Measurements from ENCODE around the gene EARS2. TPM values are rescaled to one million over a fixed set of nuclear protein-coding genes. Genes with fewer than 3 reads are reported as not detected.

EARS2 gene
- polyA plus RNA-seq, 1 of the 3 experiments (the other 2 are of a cell fraction): 23.2 TPM

DNA sequence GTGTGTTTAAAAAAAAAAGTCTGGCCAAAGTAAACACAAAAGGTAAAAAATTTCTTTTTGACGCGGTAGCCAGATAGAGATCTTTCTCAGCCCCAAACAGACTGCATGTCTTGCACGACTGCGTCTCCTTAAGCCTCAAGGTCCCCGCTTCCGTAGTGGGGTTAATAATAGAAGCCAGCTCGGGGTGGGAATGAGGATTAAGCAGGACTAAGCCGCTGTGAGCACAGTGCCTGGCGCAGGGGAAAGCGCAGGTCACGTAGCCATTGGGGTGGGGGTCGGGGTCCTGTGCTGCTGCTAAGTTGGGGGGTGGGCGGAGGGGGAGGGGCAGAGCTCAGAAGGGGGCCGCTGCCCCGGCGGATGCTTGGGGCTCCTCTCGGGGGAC is 47.4 kb downstream of the EARS2 start (continued):
- TF ChIP-seq, protein P1, sequence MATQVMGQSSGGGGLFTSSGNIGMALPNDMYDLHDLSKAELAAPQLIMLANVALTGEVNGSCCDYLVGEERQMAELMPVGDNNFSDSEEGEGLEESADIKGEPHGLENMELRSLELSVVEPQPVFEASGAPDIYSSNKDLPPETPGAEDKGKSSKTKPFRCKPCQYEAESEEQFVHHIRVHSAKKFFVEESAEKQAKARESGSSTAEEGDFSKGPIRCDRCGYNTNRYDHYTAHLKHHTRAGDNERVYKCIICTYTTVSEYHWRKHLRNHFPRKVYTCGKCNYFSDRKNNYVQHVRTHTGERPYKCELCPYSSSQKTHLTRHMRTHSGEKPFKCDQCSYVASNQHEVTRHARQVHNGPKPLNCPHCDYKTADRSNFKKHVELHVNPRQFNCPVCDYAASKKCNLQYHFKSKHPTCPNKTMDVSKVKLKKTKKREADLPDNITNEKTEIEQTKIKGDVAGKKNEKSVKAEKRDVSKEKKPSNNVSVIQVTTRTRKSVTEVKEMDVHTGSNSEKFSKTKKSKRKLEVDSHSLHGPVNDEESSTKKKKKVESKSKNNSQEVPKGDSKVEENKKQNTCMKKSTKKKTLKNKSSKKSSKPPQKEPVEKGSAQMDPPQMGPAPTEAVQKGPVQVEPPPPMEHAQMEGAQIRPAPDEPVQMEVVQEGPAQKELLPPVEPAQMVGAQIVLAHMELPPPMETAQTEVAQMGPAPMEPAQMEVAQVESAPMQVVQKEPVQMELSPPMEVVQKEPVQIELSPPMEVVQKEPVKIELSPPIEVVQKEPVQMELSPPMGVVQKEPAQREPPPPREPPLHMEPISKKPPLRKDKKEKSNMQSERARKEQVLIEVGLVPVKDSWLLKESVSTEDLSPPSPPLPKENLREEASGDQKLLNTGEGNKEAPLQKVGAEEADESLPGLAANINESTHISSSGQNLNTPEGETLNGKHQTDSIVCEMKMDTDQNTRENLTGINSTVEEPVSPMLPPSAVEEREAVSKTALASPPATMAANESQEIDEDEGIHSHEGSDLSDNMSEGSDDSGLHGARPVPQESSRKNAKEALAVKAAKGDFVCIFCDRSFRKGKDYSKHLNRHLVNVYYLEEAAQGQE (IDR thresholded peaks at IDR 0.05; ENCODE audit: low read depth, low read length): no peak
- TF ChIP-seq, protein P2, sequence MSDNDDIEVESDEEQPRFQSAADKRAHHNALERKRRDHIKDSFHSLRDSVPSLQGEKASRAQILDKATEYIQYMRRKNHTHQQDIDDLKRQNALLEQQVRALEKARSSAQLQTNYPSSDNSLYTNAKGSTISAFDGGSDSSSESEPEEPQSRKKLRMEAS (IDR thresholded peaks at IDR 0.05; ENCODE audit: low read depth): no peak
- no peak for TF ChIP-seq RCOR1 (IDR thresholded peaks at IDR 0.05; ENCODE audit: low read length)

DNA sequence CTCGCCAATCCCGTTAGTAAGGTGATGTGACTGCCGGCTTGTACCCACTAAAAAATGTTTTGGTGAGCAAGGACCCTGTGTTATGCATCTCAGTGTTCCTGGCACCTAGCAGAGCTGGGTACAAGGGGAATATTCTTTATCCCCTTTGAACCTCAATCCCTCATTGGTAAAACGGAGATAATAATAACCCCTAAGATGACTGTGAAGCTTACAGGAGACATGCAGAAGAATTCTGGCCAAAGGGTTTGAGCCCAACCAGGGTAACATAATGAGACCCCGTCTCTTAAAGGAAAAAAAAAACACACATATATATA is 47.8 kb downstream of the EARS2 start:
- CTCF ChIA-PET: interaction anchor here (1.1 to 1.8 kb wide), 5 partner anchors 9 to 169 kb away, joined by 3 to 5 read pairs (median 4); partner anchors contain the start of genes PLK1 and UBFD1
- H3K79me2 ChIP-seq (ENCODE audit: insufficient read depth): peaks cover 54% of the 10 kb centered on the region
- H3K4me3 ChIP-seq (ENCODE audit: low read depth in 2 of 2, low read length in 1 of 2): peak overlapping the region; percentile 64 to 75
- H3K9me2 ChIP-seq: no peaks in the 10 kb centered on the region
- no peak overlapping the region for H2AFZ ChIP-seq (ENCODE audit: low read depth)
- H3F3A ChIP-seq (replicated peaks; ENCODE audit: insufficient read depth): peaks cover 12% of the 10 kb centered on the region
- no peak for DNase-seq
- no peaks in the 10 kb centered on the region for H3K27me3 ChIP-seq (ENCODE audit: insufficient read depth)
- 40% methylated on average over 5 of the region's 5 CpGs for WGBS (ENCODE audit: low lambda C conversion rate)
- peaks cover 9 to 13% of the 10 kb centered on the region in 2 experiments; a peak in 2 of 4 replicates for H3K4me1 ChIP-seq (ENCODE audit: control insufficient read depth in 1 of 2, insufficient read depth in 2 of 2, low read depth in 1 of 2, low read length in 1 of 2)
- peaks cover 48% of the 10 kb centered on the region for H4K20me1 ChIP-seq (ENCODE audit: insufficient read depth)
- H3K4me2 ChIP-seq: peak overlapping the region; percentile 99
- POLR2A ChIA-PET: no interaction called here
- TF ChIP-seq JUND (IDR thresholded peaks at IDR 0.05) (no peak), RFX5 (IDR thresholded peaks at IDR 0.05; ENCODE audit: low read length) (no peak), MXI1 (IDR thresholded peaks at IDR 0.05; ENCODE audit: low read depth, low read length) (no peak), GATA2 (CRISPR knock-in tag; IDR thresholded peaks at IDR 0.05) (no peak), CHD2 (IDR thresholded peaks at IDR 0.05; ENCODE audit: low read length, partially characterized antibody) (no peak), SIN3A (IDR thresholded peaks at IDR 0.05; ENCODE audit: borderline replicate concordance, low read depth, low read length) (no peak), MEF2A (IDR thresholded peaks at IDR 0.05; ENCODE audit: borderline replicate concordance, low read depth) (no peak), NFIC (IDR thresholded peaks at IDR 0.05; ENCODE audit: borderline replicate concordance) (no peak), YY1 (IDR thresholded peaks at IDR 0.05; ENCODE audit: low read depth) (no peak), ELF1 (IDR thresholded peaks at IDR 0.05) (no peak), POLR2AphosphoS5 (IDR thresholded peaks at IDR 0.05; ENCODE audit: low read depth, low read length) (no peak), FOXJ3 (CRISPR knock-in tag; IDR thresholded peaks at IDR 0.05) (no peak), TAF1 (IDR thresholded peaks at IDR 0.05; ENCODE audit: borderline replicate concordance, low read depth, low read length) (no peak), FOSL2 (IDR thresholded peaks at IDR 0.05; ENCODE audit: borderline replicate concordance, low read depth) (no peak), RAD21 (IDR thresholded peaks at IDR 0.05; ENCODE audit: low read length) (no peak)
- TF ChIP-seq, protein P3, sequence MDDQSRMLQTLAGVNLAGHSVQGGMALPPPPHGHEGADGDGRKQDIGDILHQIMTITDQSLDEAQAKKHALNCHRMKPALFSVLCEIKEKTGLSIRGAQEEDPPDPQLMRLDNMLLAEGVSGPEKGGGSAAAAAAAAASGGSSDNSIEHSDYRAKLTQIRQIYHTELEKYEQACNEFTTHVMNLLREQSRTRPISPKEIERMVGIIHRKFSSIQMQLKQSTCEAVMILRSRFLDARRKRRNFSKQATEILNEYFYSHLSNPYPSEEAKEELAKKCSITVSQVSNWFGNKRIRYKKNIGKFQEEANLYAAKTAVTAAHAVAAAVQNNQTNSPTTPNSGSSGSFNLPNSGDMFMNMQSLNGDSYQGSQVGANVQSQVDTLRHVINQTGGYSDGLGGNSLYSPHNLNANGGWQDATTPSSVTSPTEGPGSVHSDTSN (IDR thresholded peaks at IDR 0.05): no peak
- TF ChIP-seq, protein P2 (IDR thresholded peaks at IDR 0.05; ENCODE audit: low read depth): no peak
- TF ChIP-seq, protein P4, sequence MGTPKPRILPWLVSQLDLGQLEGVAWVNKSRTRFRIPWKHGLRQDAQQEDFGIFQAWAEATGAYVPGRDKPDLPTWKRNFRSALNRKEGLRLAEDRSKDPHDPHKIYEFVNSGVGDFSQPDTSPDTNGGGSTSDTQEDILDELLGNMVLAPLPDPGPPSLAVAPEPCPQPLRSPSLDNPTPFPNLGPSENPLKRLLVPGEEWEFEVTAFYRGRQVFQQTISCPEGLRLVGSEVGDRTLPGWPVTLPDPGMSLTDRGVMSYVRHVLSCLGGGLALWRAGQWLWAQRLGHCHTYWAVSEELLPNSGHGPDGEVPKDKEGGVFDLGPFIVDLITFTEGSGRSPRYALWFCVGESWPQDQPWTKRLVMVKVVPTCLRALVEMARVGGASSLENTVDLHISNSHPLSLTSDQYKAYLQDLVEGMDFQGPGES (IDR thresholded peaks at IDR 0.05; ENCODE audit: low read depth, low read length): no peak
- H3K27ac ChIP-seq (ENCODE audit: low read depth in 2 of 2, low read length in 1 of 2): no peak overlapping the region
- H3K36me3 ChIP-seq (replicated peaks in 1 of 2; ENCODE audit: control insufficient read depth in 1 of 2, insufficient read depth in 2 of 2, low read length in 1 of 2): no peaks in the 10 kb centered on the region
- H3K9ac ChIP-seq: peak overlapping the region; percentile 80
- H3K9me3 ChIP-seq: no peaks in the 10 kb centered on the region

All from SK-N-SH (cell line).